Activated T-helper 2 cell treated with anti-CD3 and anti-CD28 coated beads, Interferon-gamma antibody, Interleukin-2, Interleukin-4, amounts not matched to agents 10 μg/mL and 5 μg/mL and 100 μg/mL, durations not matched to agents 14 hours and 24 hours and 36 hours (primary cell): Measurements from ENCODE around the gene NNMT. TPM values are rescaled to one million over a fixed set of nuclear protein-coding genes. Genes with fewer than 3 reads are reported as not detected.

Experiments
- DNase-seq: peaks from one replicate; pipeline ENCODE4 v3.0.0; 2021; ENCODE audit warnings: low spot score
- H3K27ac Mint-ChIP-seq: one replicate; pipeline ENCODE4 v1.8.0; 2021; ENCODE audit warnings: mixed read lengths
- H3K27me3 Mint-ChIP-seq: one replicate; pipeline ENCODE4 v1.8.0; 2021; ENCODE audit warnings: low read depth, mixed read lengths
- H3K36me3 Mint-ChIP-seq: one replicate; pipeline ENCODE4 v1.8.0; 2021; ENCODE audit warnings: low read depth, mixed read lengths
- H3K4me1 Mint-ChIP-seq: one replicate; pipeline ENCODE4 v1.8.0; 2021; ENCODE audit warnings: low read depth, mixed read lengths
- H3K4me3 Mint-ChIP-seq: one replicate; pipeline ENCODE4 v1.8.0; 2021; ENCODE audit warnings: low read depth, mild to moderate bottlenecking, moderate library complexity, mixed read lengths
- H3K9me3 Mint-ChIP-seq: one replicate; pipeline ENCODE4 v1.8.0; 2021; ENCODE audit warnings: mixed read lengths
- intact Hi-C: fragments of 100-400 bp; cut with micrococcal nuclease; formaldehyde crosslinking; loops from one replicate; pipeline ENCODE4 v1.15.1; 2023
- total RNA-seq: library from RNA; stranded (reverse); gene quantifications from 2 replicates; pipeline ENCODE4 v1.2.3, GENCODE V29; 2022

Gene NNMT
- total RNA-seq, 1 donor from 2014 or later = not detected

GRCh38 chr11:114270531-114271270 lies 25.5 kb upstream of the NNMT start:
- Mint-ChIP-seq H3K36me3 (no peaks in the 10 kb centered on the region), H3K27me3 (peaks cover 26% of the 10 kb centered on the region), H3K9me3 (no peaks in the 10 kb centered on the region), H3K4me3 (no peak overlapping the region), H3K4me1 (no peaks in the 10 kb centered on the region), H3K27ac (no peak overlapping the region)
- DNase-seq = no peak
- intact Hi-C loops = no loop called here

- H3K4me3 Mint-ChIP-seq = no peak overlapping the region
- no peaks in the 10 kb centered on the region for H3K4me1 Mint-ChIP-seq
- H3K27ac Mint-ChIP-seq = no peak overlapping the region
- DNase-seq = no peak
- H3K9me3 Mint-ChIP-seq = no peaks in the 10 kb centered on the region
- H3K36me3 Mint-ChIP-seq = no peaks in the 10 kb centered on the region
- intact Hi-C loops = no loop called here
- H3K27me3 Mint-ChIP-seq = peaks cover 24% of the 10 kb centered on the region
These were observed 24.9 kb upstream of the NNMT start for GRCh38 chr11:114271316-114271715.

- no peak for DNase-seq
- Mint-ChIP-seq H3K36me3 (no peaks in the 10 kb centered on the region), H3K4me1 (no peaks in the 10 kb centered on the region), H3K27ac (no peak overlapping the region), H3K9me3 (no peaks in the 10 kb centered on the region), H3K27me3 (peaks cover 27% of the 10 kb centered on the region), H3K4me3 (no peak overlapping the region)
- intact Hi-C loops = no loop called here
These were observed 23.9 kb upstream of the NNMT start for GRCh38 chr11:114272311-114272710.

GRCh38 chr11:114273071-114273470 lies 23.1 kb upstream of the NNMT start:
- Mint-ChIP-seq H3K9me3 (no peaks in the 10 kb centered on the region), H3K27me3 (peaks cover 22% of the 10 kb centered on the region), H3K4me3 (no peak overlapping the region), H3K36me3 (no peaks in the 10 kb centered on the region), H3K27ac (no peak overlapping the region), H3K4me1 (no peaks in the 10 kb centered on the region)
- no peak for DNase-seq
- intact Hi-C loops = no loop called here

GRCh38 chr11:114273890-114274635 lies 22.1 kb upstream of the NNMT start:
- Mint-ChIP-seq H3K9me3 (no peaks in the 10 kb centered on the region), H3K36me3 (no peaks in the 10 kb centered on the region), H3K4me3 (no peak overlapping the region), H3K27ac (no peak overlapping the region), H3K4me1 (no peaks in the 10 kb centered on the region), H3K27me3 (peaks cover 24% of the 10 kb centered on the region)
- no peak for DNase-seq
- intact Hi-C loops = no loop called here

GRCh38 chr11:114274637-114275036 lies 21.6 kb upstream of the NNMT start:
- Mint-ChIP-seq H3K27ac (no peak overlapping the region), H3K9me3 (no peaks in the 10 kb centered on the region), H3K4me3 (no peak overlapping the region), H3K4me1 (no peaks in the 10 kb centered on the region), H3K36me3 (no peaks in the 10 kb centered on the region), H3K27me3 (peaks cover 26% of the 10 kb centered on the region)
- no peak for DNase-seq
- intact Hi-C loops = no loop called here

GRCh38 chr11:114275280-114275679 lies 20.9 kb upstream of the NNMT start:
- Mint-ChIP-seq H3K9me3 (no peaks in the 10 kb centered on the region), H3K4me1 (no peaks in the 10 kb centered on the region), H3K27ac (no peak overlapping the region), H3K4me3 (no peak overlapping the region), H3K27me3 (peaks cover 29% of the 10 kb centered on the region), H3K36me3 (no peaks in the 10 kb centered on the region)
- no peak for DNase-seq
- intact Hi-C loops = no loop called here

- Mint-ChIP-seq H3K4me1 (no peaks in the 10 kb centered on the region), H3K27ac (no peak overlapping the region), H3K36me3 (no peaks in the 10 kb centered on the region), H3K9me3 (no peaks in the 10 kb centered on the region), H3K27me3 (peaks cover 24% of the 10 kb centered on the region), H3K4me3 (no peak overlapping the region)
- intact Hi-C loops = no loop called here
- no peak for DNase-seq
These were observed 20.1 kb upstream of the NNMT start for GRCh38 chr11:114276077-114276476.

- H3K27ac Mint-ChIP-seq = no peak overlapping the region
- H3K27me3 Mint-ChIP-seq = peaks cover 26% of the 10 kb centered on the region
- H3K36me3 Mint-ChIP-seq = no peaks in the 10 kb centered on the region
- no peak for DNase-seq
- intact Hi-C loops = no loop called here
- H3K4me1 Mint-ChIP-seq = no peaks in the 10 kb centered on the region
- no peaks in the 10 kb centered on the region for H3K9me3 Mint-ChIP-seq
- H3K4me3 Mint-ChIP-seq = no peak overlapping the region
These were observed 18.4 kb upstream of the NNMT start for GRCh38 chr11:114277637-114278341.

- H3K27me3 Mint-ChIP-seq = peaks cover 26% of the 10 kb centered on the region
- no peaks in the 10 kb centered on the region for H3K36me3 Mint-ChIP-seq
- no peak for DNase-seq
- no peak overlapping the region for H3K4me3 Mint-ChIP-seq
- no peaks in the 10 kb centered on the region for H3K9me3 Mint-ChIP-seq
- no peaks in the 10 kb centered on the region for H3K4me1 Mint-ChIP-seq
- intact Hi-C loops = no loop called here
- no peak overlapping the region for H3K27ac Mint-ChIP-seq
These were observed 17.7 kb upstream of the NNMT start for GRCh38 chr11:114278342-114279065.

- Mint-ChIP-seq H3K4me1 (no peaks in the 10 kb centered on the region), H3K36me3 (no peaks in the 10 kb centered on the region), H3K27me3 (peaks cover 18% of the 10 kb centered on the region), H3K9me3 (no peaks in the 10 kb centered on the region), H3K4me3 (no peak overlapping the region), H3K27ac (no peak overlapping the region)
- DNase-seq = no peak
- intact Hi-C loops = no loop called here
These were observed 16.2 kb upstream of the NNMT start for GRCh38 chr11:114279792-114280546.

GRCh38 chr11:114280696-114281095 lies 15.5 kb upstream of the NNMT start:
- Mint-ChIP-seq H3K36me3 (no peaks in the 10 kb centered on the region), H3K9me3 (no peaks in the 10 kb centered on the region), H3K4me1 (no peaks in the 10 kb centered on the region), H3K27ac (no peak overlapping the region), H3K4me3 (no peak overlapping the region), H3K27me3 (peaks cover 18% of the 10 kb centered on the region)
- intact Hi-C loops = no loop called here
- no peak for DNase-seq
